Endothelial cell of umbilical vein (primary cell): Measurements from ENCODE around the gene TTBK1. TPM values are rescaled to one million over a fixed set of nuclear protein-coding genes. Genes with fewer than 3 reads are reported as not detected.

Experiments
- BruUV-seq: library from RNA; stranded (reverse); fragments of 400-500 nt; replicated peaks from 2 replicates; lab custom pipeline; 2021; lab: Mats Ljungman, UMichigan
- CTCF ChIA-PET: fragments of 300-600, 350-600 bp; sonication (Branson Sonifier 250); formaldehyde crosslinking; loops from one replicate; lab custom pipeline; 2021; ENCODE audit warnings: antibody characterized with exemption, inconsistent platforms; lab: Charles Lee
- POLR2A ChIA-PET: fragments of 300-600, 350-600 bp; sonication (Branson Sonifier 250); formaldehyde crosslinking; loops from one replicate; lab custom pipeline; 2021; ENCODE audit warnings: antibody characterized with exemption, inconsistent platforms; lab: Charles Lee
- DNase-seq: peaks from one replicate; pipeline ENCODE4 v3.0.0-alpha.2; 2011; ENCODE audit warnings: low read depth, low spot score
- FAIRE-seq: peaks from 2 replicates; lab custom pipeline; 2011; peaks lifted over from hg19 to GRCh38; lab: Jason Lieb, UNC
- H2AFZ ChIP-seq: 2 replicates; pipeline ENCODE4 v1.6.0; 2012; ENCODE audit warnings: low read depth, low read length, control low read depth, inconsistent platforms
- H3K27ac ChIP-seq: 2 replicates; pipeline ENCODE4 v1.5.1; 2011; ENCODE audit warnings: low read depth, mild to moderate bottlenecking, control low read depth, low read length, moderate library complexity; ENCODE audit not compliant: insufficient read depth
- H3K27me3 ChIP-seq, 2 experiments: 2 replicates each; pipeline versions ENCODE4 v1.6.0 to v1.6.1; 2011; ENCODE audit warnings: low read length in 2 of 2, mixed read lengths in 1 of 2; ENCODE audit not compliant: control insufficient read depth in 2 of 2, insufficient read depth in 2 of 2
- H3K36me3 ChIP-seq, 2 experiments: 2 replicates in 1 of 2; 3 replicates in 1 of 2; pipeline ENCODE4 v1.5.1; 2011; ENCODE audit warnings: low read length in 2 of 2, mild to moderate bottlenecking in 1 of 2, moderate library complexity in 1 of 2; ENCODE audit not compliant: control insufficient read depth in 2 of 2, insufficient read depth in 2 of 2; ENCODE audit errors: extremely low read depth in 1 of 2
- H3K4me1 ChIP-seq: 3 replicates; pipeline ENCODE4 v1.5.1; 2011; ENCODE audit warnings: mild to moderate bottlenecking, low read length; ENCODE audit not compliant: control insufficient read depth, insufficient read depth; ENCODE audit errors: extremely low read depth
- H3K4me2 ChIP-seq: 2 replicates; pipeline ENCODE4 v1.6.1; 2011; ENCODE audit warnings: low read length, control low read depth, mixed read lengths; ENCODE audit not compliant: insufficient read depth
- H3K4me3 ChIP-seq, 3 experiments: fragments of 200-600 bp in 1 of 3; sonication (generic), shearing (Covaris generic) in 1 of 3; replicated peaks in 1 of 3; 2 replicates each; pipeline ENCODE4 v1.5.1; 2011 to 2016; ENCODE audit warnings: control low read depth in 3 of 3, low read length in 3 of 3, mild to moderate bottlenecking in 2 of 3, inconsistent platforms in 1 of 3, low read depth in 1 of 3, moderate library complexity in 1 of 3; ENCODE audit not compliant: insufficient read depth in 1 of 3
- H3K79me2 ChIP-seq: 2 replicates; pipeline ENCODE4 v1.6.0; 2012; ENCODE audit warnings: low read length, inconsistent platforms; ENCODE audit not compliant: control insufficient read depth, insufficient read depth
- H3K9ac ChIP-seq: replicated peaks from 2 replicates; pipeline ENCODE3; 2011; ENCODE audit warnings: low read length, control low read depth; ENCODE audit not compliant: insufficient read depth; ENCODE audit errors: extremely low read depth
- H3K9me1 ChIP-seq: replicated peaks from 3 replicates; pipeline ENCODE4 v1.6.0; 2011; ENCODE audit warnings: mild to moderate bottlenecking, low read length; ENCODE audit not compliant: control insufficient read depth, insufficient read depth; ENCODE audit errors: extremely low read depth
- H3K9me3 ChIP-seq: replicated peaks from 2 replicates; pipeline ENCODE4 v1.5.1; 2012; ENCODE audit warnings: low read length, inconsistent platforms; ENCODE audit not compliant: control insufficient read depth, insufficient read depth
- H4K20me1 ChIP-seq: replicated peaks from 2 replicates; pipeline ENCODE3; 2011; ENCODE audit warnings: mild to moderate bottlenecking, low read length; ENCODE audit not compliant: control insufficient read depth, insufficient read depth; ENCODE audit errors: extremely low read depth
- CTCF ChIP-seq, 2 donors: IDR thresholded peaks; 1 replicate in 1 of 2; 2 replicates in 1 of 2; pipeline ENCODE4 v1.5.1; 2011; ENCODE audit warnings: low read length in 2 of 2, mild to moderate bottlenecking in 2 of 2, moderate library complexity in 2 of 2, control low read depth in 1 of 2, inconsistent platforms in 1 of 2, low read depth in 1 of 2; ENCODE audit not compliant: insufficient read depth in 1 of 2; ENCODE audit errors: extremely low read depth in 1 of 2
- EZH2 ChIP-seq: IDR thresholded peaks from 2 replicates; pipeline ENCODE4 v1.6.1; 2012; ENCODE audit warnings: borderline replicate concordance, low read depth, mild to moderate bottlenecking, moderate library complexity, low read length, inconsistent platforms; ENCODE audit not compliant: severe bottlenecking
- FOS ChIP-seq: IDR thresholded peaks from 2 replicates; pipeline ENCODE4 v1.6.1; 2011; ENCODE audit warnings: mild to moderate bottlenecking, low read length, moderate library complexity, borderline replicate concordance; ENCODE audit not compliant: insufficient read depth
- GATA2 ChIP-seq: IDR thresholded peaks from 2 replicates; pipeline ENCODE4 v1.7.0; 2011; ENCODE audit warnings: low read depth, mild to moderate bottlenecking, moderate library complexity, mixed read lengths, low read length; ENCODE audit not compliant: insufficient read length, insufficient read depth
- JUN ChIP-seq: IDR thresholded peaks from 2 replicates; pipeline ENCODE4 v1.6.1; 2011; ENCODE audit warnings: borderline replicate concordance, low read depth; ENCODE audit not compliant: insufficient read length, insufficient read depth
- MYC ChIP-seq: IDR thresholded peaks from one replicate; pipeline ENCODE4 v1.6.1; 2011; ENCODE audit warnings: mild to moderate bottlenecking, low read depth, low read length
- POLR2A ChIP-seq: IDR thresholded peaks from 2 replicates; pipeline ENCODE4 v1.6.1; 2012; ENCODE audit warnings: low read depth, mild to moderate bottlenecking, control low read depth, low read length
- POLR2AphosphoS5 ChIP-seq: IDR thresholded peaks from 2 replicates; pipeline ENCODE4 v1.6.1; 2012; ENCODE audit warnings: low read depth, mild to moderate bottlenecking, control low read depth, low read length, moderate library complexity; ENCODE audit not compliant: insufficient read depth
- dilution Hi-C: fragments of 300-500 bp; cut with MboI; formaldehyde crosslinking; loops from one replicate; pipeline ENCODE4 v1.15.0; 2019; ENCODE audit warnings: low sequenced_read_pairs; ENCODE audit not compliant: extremely low pct_ligation_motif_present
- intact Hi-C: fragments of 100-400 bp; cut with micrococcal nuclease; formaldehyde crosslinking; loops from one replicate; pipeline ENCODE4 v1.10.0; 2022
- polyA plus RNA-seq, 4 experiments: library from polyadenylated mRNA; depleted of rRNA in 3 of 4; stranded (reverse) in 3 of 4; unstranded in 1 of 4; fragments of >200 nt; gene quantifications; 2 replicates each; pipeline versions ENCODE4 v1.2.1 to v1.2.3, GENCODE V29; 2011 to 2012; ENCODE audit warnings: missing spikeins in 1 of 4
- total RNA-seq: library from RNA; stranded (reverse); gene quantifications from 2 replicates; pipeline ENCODE4 v1.2.3, GENCODE V29; 2021
- TF ChIP-seq, protein P1 (sequence below): IDR thresholded peaks from 2 replicates; pipeline ENCODE4 v1.6.1; 2011; ENCODE audit not compliant: insufficient read depth, insufficient read length

The TTBK1 gene
- total and polyA plus RNA-seq, 2 donors (not counting 3 experiments of a cell fraction or from before 2014, with no cell fraction given): 0.06 TPM; not detected in 1

GRCh38 chr6:43283514-43283901 lies 40.2 kb downstream of the TTBK1 start:
- dilution Hi-C loops: no loop called here

More at GRCh38 chr6:43283514-43283901, 40.2 kb downstream of the TTBK1 start:
- H4K20me1 ChIP-seq: no peaks in the 10 kb centered on the region
- no peaks in the 10 kb centered on the region for H3K9me3 ChIP-seq
- FAIRE-seq: no peak
- peaks cover 5 to 20% of the 10 kb centered on the region in 2 experiments for H3K27me3 ChIP-seq
- TF ChIP-seq EZH2 (no peak), JUN (no peak), GATA2 (no peak), POLR2AphosphoS5 (no peak), CTCF (IDR thresholded peaks at IDR 0.05; ENCODE audit: extremely low read depth in 1 of 2, insufficient read depth in 1 of 2, low read depth in 1 of 2, low read length in 2 of 2) (no peak), MYC (no peak), FOS (no peak), POLR2A (no peak)
- TF ChIP-seq, protein P1, sequence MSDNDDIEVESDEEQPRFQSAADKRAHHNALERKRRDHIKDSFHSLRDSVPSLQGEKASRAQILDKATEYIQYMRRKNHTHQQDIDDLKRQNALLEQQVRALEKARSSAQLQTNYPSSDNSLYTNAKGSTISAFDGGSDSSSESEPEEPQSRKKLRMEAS: no peak
- CTCF ChIA-PET: no interaction called here
- no peak for DNase-seq
- no peak overlapping the region for H3K27ac ChIP-seq
- no peak overlapping the region for H2AFZ ChIP-seq
- intact Hi-C loops: no loop called here
- no peak overlapping the region for H3K4me2 ChIP-seq
- no peak overlapping the region for H3K9ac ChIP-seq
- no peaks in the 10 kb centered on the region for H3K4me1 ChIP-seq
- H3K79me2 ChIP-seq: no peaks in the 10 kb centered on the region
- H3K4me3 ChIP-seq: no peak overlapping the region
- no TSS peak for BruUV-seq
- H3K36me3 ChIP-seq: no peaks in the 10 kb centered on the region
- H3K9me1 ChIP-seq: no peaks in the 10 kb centered on the region
- POLR2A ChIA-PET: no interaction called here
